NOMO-1 treated with dmso at 0.1 percent for 144 hours (cell line): ENCODE results near the gene GFOD1.
"Not testable (repeated sequence)": the region's sequence is repeated elsewhere in the genome, so short reads cannot be mapped to it uniquely, and the experiment has no call there.

Experiments
- DNase-seq: peaks from one replicate; lab custom pipeline; 2025; ENCODE audit not compliant: unreplicated experiment; lab: John Stamatoyannopoulos, UW

Gene GFOD1

GRCh38 chr6:13445005-13445743 lies 42.2 kb downstream of the GFOD1 start:
- no peak for DNase-seq

- no peak for DNase-seq
Observed at GRCh38 chr6:13444604-13445003, 42.8 kb downstream of the GFOD1 start.

GRCh38 chr6:13443978-13444377 lies 43.4 kb downstream of the GFOD1 start:
- DNase-seq = not testable (repeated sequence)

- no peak for DNase-seq
Observed at GRCh38 chr6:13441778-13442177, 45.6 kb downstream of the GFOD1 start.

- DNase-seq = no peak
Observed at GRCh38 chr6:13439644-13440043, 47.8 kb downstream of the GFOD1 start.

GRCh38 chr6:13438126-13438525 lies 49.3 kb downstream of the GFOD1 start:
- no peak for DNase-seq

- DNase-seq = no peak
Observed at GRCh38 chr6:13437218-13437996, 50.0 kb downstream of the GFOD1 start.

GRCh38 chr6:13436399-13437217 lies 50.8 kb downstream of the GFOD1 start:
- no peak for DNase-seq

- DNase-seq = no peak
Observed at GRCh38 chr6:13435477-13436246, 51.7 kb downstream of the GFOD1 start.

GRCh38 chr6:13434777-13435176 lies 52.6 kb downstream of the GFOD1 start:
- DNase-seq = no peak

GRCh38 chr6:13434135-13434775 lies 53.1 kb downstream of the GFOD1 start:
- DNase-seq = not testable (repeated sequence)

GRCh38 chr6:13433709-13434121 lies 53.7 kb downstream of the GFOD1 start:
- DNase-seq = peak; percentile 45

- no peak for DNase-seq
Observed at GRCh38 chr6:13432526-13433184, 54.7 kb downstream of the GFOD1 start.

GRCh38 chr6:13431861-13432465 lies 55.4 kb downstream of the GFOD1 start:
- DNase-seq = no peak

- no peak for DNase-seq
Observed at GRCh38 chr6:13431059-13431656, 56.2 kb downstream of the GFOD1 start.

- DNase-seq = no peak
Observed at GRCh38 chr6:13429406-13429753, 58.0 kb downstream of the GFOD1 start.

- no peak for DNase-seq
Observed at GRCh38 chr6:13428583-13429405, 58.6 kb downstream of the GFOD1 start.
